HG02623 (cell line): ENCODE data around the gene SLC41A1.
"Not testable (repeated sequence)": the region's sequence is repeated elsewhere in the genome, so short reads cannot be mapped to it uniquely, and the experiment has no call there.

ENCODE experiments used
- ATAC-seq: cut with Tn5 transposase; IDR thresholded peaks from one replicate; pipeline ENCODE4 v1.9.1; 2021; ENCODE audit warnings: moderate library complexity; ENCODE audit not compliant: unreplicated experiment

The SLC41A1 gene

GRCh38 chr1:205823260-205823659 lies 10.3 kb upstream of the SLC41A1 start:
- ATAC-seq = not testable (repeated sequence)

- ATAC-seq = no peak
Observed at GRCh38 chr1:205822397-205822796, 9.4 kb upstream of the SLC41A1 start.

- ATAC-seq = no peak
Observed at GRCh38 chr1:205817988-205818387, 5.0 kb upstream of the SLC41A1 start.

- no peak for ATAC-seq
Observed at GRCh38 chr1:205817364-205817763, 4.4 kb upstream of the SLC41A1 start.

GRCh38 chr1:205813755-205814058 lies 709 bp upstream of the SLC41A1 start:
- no peak for ATAC-seq

- no peak for ATAC-seq
Observed at GRCh38 chr1:205812271-205812877, 624 bp downstream of the SLC41A1 start.

- ATAC-seq = no peak
Observed at GRCh38 chr1:205811660-205812059, 1.3 kb downstream of the SLC41A1 start.

- ATAC-seq = no peak
Observed at GRCh38 chr1:205810448-205811157, 2.4 kb downstream of the SLC41A1 start.

GRCh38 chr1:205809942-205810345 lies 3.1 kb downstream of the SLC41A1 start:
- ATAC-seq = no peak

- ATAC-seq = no peak
Observed at GRCh38 chr1:205809469-205809868, 3.5 kb downstream of the SLC41A1 start.

- ATAC-seq = no peak
Observed at GRCh38 chr1:205805082-205805711, 7.8 kb downstream of the SLC41A1 start.

- no peak for ATAC-seq
Observed at GRCh38 chr1:205804605-205805004, 8.4 kb downstream of the SLC41A1 start.

- no peak for ATAC-seq
Observed at GRCh38 chr1:205803986-205804385, 9.0 kb downstream of the SLC41A1 start.

GRCh38 chr1:205802060-205802459 lies 10.9 kb downstream of the SLC41A1 start:
- no peak for ATAC-seq

- ATAC-seq = no peak
Observed at GRCh38 chr1:205800981-205801703, 11.9 kb downstream of the SLC41A1 start.

GRCh38 chr1:205800427-205800826 lies 12.6 kb downstream of the SLC41A1 start:
- ATAC-seq = no peak

GRCh38 chr1:205798577-205798976 lies 14.4 kb downstream of the SLC41A1 start:
- ATAC-seq = no peak

GRCh38 chr1:205797168-205797567 lies 15.8 kb downstream of the SLC41A1 start:
- no peak for ATAC-seq

GRCh38 chr1:205794011-205794730 lies 18.8 kb downstream of the SLC41A1 start:
- ATAC-seq = no peak

GRCh38 chr1:205792961-205793673 lies 19.9 kb downstream of the SLC41A1 start:
- ATAC-seq = no peak
